K562 (cell line): ENCODE measurements around the gene STMP1. TPM values are rescaled to one million over a fixed set of nuclear protein-coding genes. Genes with fewer than 3 reads are reported as not detected.
A peak's percentile ranks its signal among the peaks of the same experiment; 100 is the strongest.

Source experiments
- BCOR ChIP-seq: fragments of 450-650 bp; IDR thresholded peaks from 2 replicates; pipeline ENCODE4 v1.6.1; 2016
- CREB3 ChIP-seq: fragments of 450-650 bp; conservative IDR thresholded peaks from 2 replicates; pipeline ENCODE4 v1.6.1; 2016; ENCODE audit warnings: missing genetic modification characterization, low read depth, mild to moderate bottlenecking, missing compliant biosample characterization, moderate library complexity
- CUX1 ChIP-seq: fragments of 200-800 bp; sonication (Bioruptor generic); IDR thresholded peaks from 2 replicates; pipeline ENCODE4 v1.6.1; 2016; ENCODE audit warnings: missing genetic modification characterization, missing compliant biosample characterization
- ESRRA ChIP-seq: fragments of 450-650 bp; IDR thresholded peaks from 2 replicates; pipeline ENCODE4 v1.6.1; 2014; ENCODE audit warnings: low read depth, mild to moderate bottlenecking, moderate library complexity, borderline replicate concordance
- GTF3C2 ChIP-seq: IDR thresholded peaks from 3 replicates; pipeline ENCODE4 v1.6.1; 2011; ENCODE audit warnings: borderline replicate concordance, mild to moderate bottlenecking, moderate library complexity; ENCODE audit not compliant: insufficient read length; ENCODE audit errors: extremely low read depth
- JUN ChIP-seq, 2 experiments: sonication (generic) in 1 of 2; formaldehyde crosslinking in 1 of 2; IDR thresholded peaks; 2 replicates each; pipeline versions ENCODE4 v1.6.1 to v1.8.0; 2012 to 2022; ENCODE audit warnings: borderline replicate concordance in 2 of 2, mild to moderate bottlenecking in 2 of 2, improper control_type of control experiment in 1 of 2, low read depth in 1 of 2, low read length in 1 of 2, missing genetic modification reagents in 1 of 2
- MAFF ChIP-seq: IDR thresholded peaks from 2 replicates; pipeline ENCODE4 v1.6.1; 2012; ENCODE audit warnings: low read length, improper control_type of control experiment
- MAZ ChIP-seq, 2 experiments: fragments of 450-650 bp in 1 of 2; sonication (generic) in 1 of 2; formaldehyde crosslinking; IDR thresholded peaks in 1 of 2; conservative IDR thresholded peaks in 1 of 2; 2 replicates each; pipeline versions ENCODE4 v1.4.0 to v1.5.0; 2020; ENCODE audit warnings: mild to moderate bottlenecking in 1 of 2, missing genetic modification reagents in 1 of 2
- MED1 ChIP-seq: sonication (generic); formaldehyde crosslinking; IDR thresholded peaks from 2 replicates; pipeline ENCODE4 v1.8.1; 2023; ENCODE audit warnings: missing genetic modification reagents, borderline replicate concordance
- RB1 ChIP-seq: fragments of 450-650 bp; IDR thresholded peaks from 2 replicates; pipeline ENCODE4 v1.6.1; 2017; ENCODE audit warnings: low read depth, mild to moderate bottlenecking
- SMARCE1 ChIP-seq: fragments of 450-650 bp; IDR thresholded peaks from 2 replicates; pipeline ENCODE4 v1.7.1; 2016; ENCODE audit warnings: mild to moderate bottlenecking
- TOE1 ChIP-seq, 2 experiments: fragments of 450-650 bp in 1 of 2; sonication (generic) in 1 of 2; formaldehyde crosslinking in 1 of 2; IDR thresholded peaks; 2 replicates each; pipeline versions ENCODE4 v1.7.1 to v1.8.0; 2016 to 2022; ENCODE audit warnings: borderline replicate concordance in 2 of 2, mild to moderate bottlenecking in 2 of 2, antibody characterized with exemption in 1 of 2, inconsistent platforms in 1 of 2, low read depth in 1 of 2, missing genetic modification reagents in 1 of 2, moderate library complexity in 1 of 2
- VEZF1 ChIP-seq: fragments of 200-800 bp; sonication (Bioruptor generic); IDR thresholded peaks from 2 replicates; pipeline ENCODE4 v1.6.1; 2017; ENCODE audit warnings: missing genetic modification characterization, missing compliant biosample characterization
- ZNF224 ChIP-seq: sonication (generic); formaldehyde crosslinking; IDR thresholded peaks from 2 replicates; pipeline ENCODE4 v1.8.0; 2022; ENCODE audit warnings: mild to moderate bottlenecking, missing genetic modification reagents
- polyA plus RNA-seq, 8 experiments: library from polyadenylated mRNA; depleted of rRNA in 4 of 8; stranded (reverse) in 5 of 8; unstranded in 3 of 8; fragments of >200 nt; fragmentation: Nextera tagmentation in 2 of 8; fragmentation: Illumina TruSeq in 1 of 8; extraction: Ambion mirVana in 2 of 8; extraction: Trizol in 1 of 8; gene quantifications; 2 replicates each; pipeline versions ENCODE4 v1.2.1 to v1.2.3, GENCODE V29; 2011 to 2014; ENCODE audit warnings: inconsistent platforms in 1 of 8, missing spikeins in 1 of 8
- total RNA-seq, 7 experiments: library from RNA; depleted of rRNA in 6 of 7; stranded (reverse); fragments of >200 nt in 6 of 7; fragmentation: Illumina TruSeq in 2 of 7; extraction: Trizol in 2 of 7; gene quantifications; 2 replicates each; pipeline versions ENCODE4 v1.2.1 to v1.2.3, GENCODE V29; 2011 to 2021; ENCODE audit warnings: low replicate concordance in 1 of 7

STMP1 gene
- total and polyA plus RNA-seq, 9 of the 15 experiments (the other 6 are each of a cell fraction or from before 2014, with no cell fraction given), result 10.6 to 249 (median 56.8) TPM

- TF ChIP-seq CUX1, result no peak
- TF ChIP-seq ESRRA, result peak; percentile 26; the same call in 1 of the 2 replicates
- no peak; the same call in 1 of the 2 replicates for TF ChIP-seq BCOR
- peak; percentile 40; the same call in 1 of the 2 replicates for TF ChIP-seq MAFF
- TF ChIP-seq SMARCE1, result peak; percentile 94
- 0 out of 2 replicates have a peak, but pooled peaks have one; percentile 26 for TF ChIP-seq ZNF224
- TF ChIP-seq MED1, result no peak
- peak; percentile 91 for TF ChIP-seq JUN (IDR thresholded peaks at IDR 0.05; ENCODE audit: borderline replicate concordance, low read depth, low read length)
- TF ChIP-seq JUN (CRISPR knock-in tag; IDR thresholded peaks at IDR 0.05; ENCODE audit: borderline replicate concordance), result no peak
- TF ChIP-seq VEZF1 (CRISPR knock-in tag), result no peak
- TF ChIP-seq TOE1 (IDR thresholded peaks at IDR 0.05; ENCODE audit: borderline replicate concordance), result peak; percentile 26; the same call in 1 of the 2 replicates
- TF ChIP-seq TOE1 (CRISPR knock-in tag; IDR thresholded peaks at IDR 0.05; ENCODE audit: borderline replicate concordance, low read depth), result no peak
- TF ChIP-seq RB1, result no peak
- TF ChIP-seq MAZ (CRISPR knock-in tag; conservative IDR thresholded peaks at IDR 0.05 in 1 of 2, IDR thresholded peaks at IDR 0.05 in 1 of 2), result no peak
- no peak for TF ChIP-seq GTF3C2
- TF ChIP-seq CREB3, result no peak
These were observed 1.8 kb downstream of the STMP1 start (continued) for GRCh38 chr7:135664046-135664589.
